NCI-H748 treated with DMSO at 0.1 percent for 48 hours (cell line): ENCODE measurements around the gene AVL9.
A peak's percentile ranks its signal among the peaks of the same experiment; 100 is the strongest.
"Not testable (repeated sequence)": the region's sequence is repeated elsewhere in the genome, so short reads cannot be mapped to it uniquely, and the experiment has no call there.

ENCODE experiments used
- DNase-seq: peaks from one replicate; lab custom pipeline; 2025; lab: John Stamatoyannopoulos, UW

AVL9 gene

GRCh38 chr7:32495298-32496051 is at the start of gene AVL9:
TSS of gene AVL9 (plus strand) at chr7:32495489. CDS start at chr7:32495710, 221 bp downstream.
- DNase-seq, result peak; percentile 90

GRCh38 chr7:32447218-32447617 is 48.1 kb upstream of the AVL9 start:
- no peak for DNase-seq

GRCh38 chr7:32453341-32454011 is 41.8 kb upstream of the AVL9 start:
- DNase-seq, result no peak

GRCh38 chr7:32458025-32458424 is 37.3 kb upstream of the AVL9 start:
- no peak for DNase-seq

- no peak for DNase-seq
These were observed 35.5 kb upstream of the AVL9 start for GRCh38 chr7:32459788-32460187.

- no peak for DNase-seq
These were observed 33.8 kb upstream of the AVL9 start for GRCh38 chr7:32461484-32461883.

- no peak for DNase-seq
These were observed 32.8 kb upstream of the AVL9 start for GRCh38 chr7:32462451-32462850.

GRCh38 chr7:32462977-32463376 is 32.3 kb upstream of the AVL9 start:
- peak; percentile 38 for DNase-seq

- DNase-seq, result not testable (repeated sequence)
These were observed 30.5 kb upstream of the AVL9 start for GRCh38 chr7:32464641-32465416.

- not testable (repeated sequence) for DNase-seq
These were observed 25.3 kb upstream of the AVL9 start for GRCh38 chr7:32470004-32470403.

GRCh38 chr7:32470871-32471270 is 24.4 kb upstream of the AVL9 start:
- DNase-seq, result no peak

GRCh38 chr7:32472015-32472414 is 23.3 kb upstream of the AVL9 start:
- DNase-seq, result no peak

GRCh38 chr7:32474008-32474407 is 21.3 kb upstream of the AVL9 start:
- DNase-seq, result no peak

- DNase-seq, result no peak
These were observed 18.3 kb upstream of the AVL9 start for GRCh38 chr7:32476816-32477648.

- no peak for DNase-seq
These were observed 17.7 kb upstream of the AVL9 start for GRCh38 chr7:32477649-32477980.

- DNase-seq, result peak; percentile 26
These were observed 15.6 kb upstream of the AVL9 start for GRCh38 chr7:32479574-32480200.

- DNase-seq, result no peak
These were observed 14.1 kb upstream of the AVL9 start for GRCh38 chr7:32481176-32481575.

GRCh38 chr7:32481921-32482320 is 13.4 kb upstream of the AVL9 start:
- DNase-seq, result no peak

GRCh38 chr7:32489788-32490126 is 5.5 kb upstream of the AVL9 start:
- DNase-seq, result peak; percentile 32

GRCh38 chr7:32490127-32490796 is 5.0 kb upstream of the AVL9 start, which contains the start of gene LSM5:
TSS of gene LSM5 (minus strand) at chr7:32490380. CDS start at chr7:32490365, 15 bp downstream.
- peak; percentile 87 for DNase-seq

- no peak for DNase-seq
These were observed 367 bp upstream of the AVL9 start for GRCh38 chr7:32494946-32495297.
